ENCODE measurements around the gene NDUFB4.
A peak's percentile ranks its signal among the peaks of the same experiment; 100 is the strongest.

The NDUFB4 gene

GRCh38 chr3:120596116-120596852, at the start of gene NDUFB4:
Gene NDUFB4 (plus strand): TSS chr3:120596336. CDS start chr3:120596360, 24 bp downstream.
- peak; percentile 89 to 94 (median 93) for DNase-seq (ENCODE audit: low read depth in 3 of 3)

GRCh38 chr3:120550546-120550945, 45.6 kb upstream of the NDUFB4 start:
- no peak for DNase-seq (ENCODE audit: low read depth in 3 of 3)

GRCh38 chr3:120552184-120553172, 43.7 kb upstream of the NDUFB4 start:
- DNase-seq (ENCODE audit: low read depth in 3 of 3): no peak

- no peak for DNase-seq (ENCODE audit: low read depth in 3 of 3)
Measured at GRCh38 chr3:120554812-120555606, 41.1 kb upstream of the NDUFB4 start.

- DNase-seq (ENCODE audit: low read depth in 3 of 3): no peak
Measured at GRCh38 chr3:120555657-120556509, 40.3 kb upstream of the NDUFB4 start.

- DNase-seq (ENCODE audit: low read depth in 3 of 3): no peak
Measured at GRCh38 chr3:120557115-120557514, 39.0 kb upstream of the NDUFB4 start.

GRCh38 chr3:120558771-120559241, 37.3 kb upstream of the NDUFB4 start:
- DNase-seq (ENCODE audit: low read depth in 3 of 3): peak; percentile 65 to 77 (median 73)

- no peak for DNase-seq (ENCODE audit: low read depth in 3 of 3)
Measured at GRCh38 chr3:120559242-120560061, 36.7 kb upstream of the NDUFB4 start.

GRCh38 chr3:120560304-120561250, 35.6 kb upstream of the NDUFB4 start:
- DNase-seq (ENCODE audit: low read depth in 3 of 3): no peak

GRCh38 chr3:120561251-120562045, 34.7 kb upstream of the NDUFB4 start:
- DNase-seq (ENCODE audit: low read depth in 3 of 3): peak; percentile 24 to 57 (median 57)

GRCh38 chr3:120563356-120564022, 32.6 kb upstream of the NDUFB4 start:
- DNase-seq (ENCODE audit: low read depth in 3 of 3): no peak

- DNase-seq (ENCODE audit: low read depth in 3 of 3): no peak
Measured at GRCh38 chr3:120566243-120566975, 29.7 kb upstream of the NDUFB4 start.

GRCh38 chr3:120567370-120568201, 28.6 kb upstream of the NDUFB4 start:
- no peak for DNase-seq (ENCODE audit: low read depth in 3 of 3)

GRCh38 chr3:120568202-120568531, 28.0 kb upstream of the NDUFB4 start:
- DNase-seq (ENCODE audit: low read depth in 3 of 3): no peak

GRCh38 chr3:120568598-120568997, 27.5 kb upstream of the NDUFB4 start:
- no peak for DNase-seq (ENCODE audit: low read depth in 3 of 3)
